HepG2 (cell line): ENCODE results near the gene BAMBI. TPM values are rescaled to one million over a fixed set of nuclear protein-coding genes. Genes with fewer than 3 reads are reported as not detected.

Experiments
- ATAC-seq: fragments of 200-7000 bp; cut with Tn5 transposase; 3 replicates; pipeline ENCODE4 v1.9.1; 2020; ENCODE audit warnings: mild to moderate bottlenecking, moderate library complexity
- BruUV-seq: library from RNA; stranded (reverse); fragments of 400-500 nt; replicated peaks from 2 replicates; lab custom pipeline; 2021; lab: Mats Ljungman, UMichigan
- CTCF ChIA-PET: fragments of 300-600 bp; formaldehyde crosslinking; extraction: SDS; loops from one replicate; lab custom pipeline; 2021; ENCODE audit warnings: low total read pairs, inconsistent platforms, low intra/inter-chr PET ratio; lab: Yijun Ruan, JAX
- POLR2A ChIA-PET: fragments of 350-600 bp; sonication (Branson Sonifier 250); formaldehyde crosslinking; loops from one replicate; lab custom pipeline; 2020; ENCODE audit warnings: antibody characterized with exemption, inconsistent platforms; lab: Yijun Ruan, JAX
- DNase-seq: peaks from one replicate; pipeline ENCODE4 v3.0.0-alpha.2; 2015; ENCODE audit warnings: low spot score
- FAIRE-seq: peaks from 3 replicates; lab custom pipeline; 2011; peaks lifted over from hg19 to GRCh38; lab: Jason Lieb, UNC
- H2AFZ ChIP-seq: one replicate; pipeline ENCODE4 v1.6.1; 2011; ENCODE audit warnings: low read length, inconsistent platforms
- H3K27ac ChIP-seq: fragments of 300-600 bp; 3 replicates; pipeline ENCODE4 v1.8.0; 2011; ENCODE audit warnings: mixed run types, mild to moderate bottlenecking, mixed read lengths, low read length, inconsistent platforms; ENCODE audit not compliant: insufficient read depth; ENCODE audit errors: extremely low read length
- H3K27me3 ChIP-seq, 2 experiments: fragments of 200-600 bp in 1 of 2; 2 replicates in 1 of 2; 3 replicates in 1 of 2; pipeline versions ENCODE4 v1.6.0 to v1.8.0; 2011; ENCODE audit warnings: low read length in 2 of 2, mild to moderate bottlenecking in 2 of 2, moderate library complexity in 2 of 2, inconsistent platforms in 1 of 2; ENCODE audit not compliant: insufficient read depth in 2 of 2, control insufficient read depth in 1 of 2
- H3K36me3 ChIP-seq, 2 experiments: fragments of 200-600 bp in 1 of 2; replicated peaks in 1 of 2; 2 replicates in 1 of 2; 3 replicates in 1 of 2; pipeline versions ENCODE4 v1.5.1 to v1.8.0; 2011; ENCODE audit warnings: low read length in 2 of 2, inconsistent platforms in 1 of 2; ENCODE audit not compliant: insufficient read depth in 2 of 2, control insufficient read depth in 1 of 2
- H3K4me1 ChIP-seq: 2 replicates; pipeline ENCODE4 v1.5.1; 2012; ENCODE audit warnings: low read length, inconsistent platforms; ENCODE audit not compliant: insufficient read depth
- H3K4me2 ChIP-seq: 2 replicates; pipeline ENCODE4 v1.6.0; 2011; ENCODE audit warnings: low read depth, low read length, inconsistent platforms
- H3K4me3 ChIP-seq, 3 experiments: fragments of 200-600 bp in 1 of 3; sonication (generic), shearing (Covaris generic) in 1 of 3; replicated peaks in 1 of 3; 2 replicates each; pipeline ENCODE4 v1.5.1; 2011 to 2016; ENCODE audit warnings: low read length in 3 of 3, inconsistent platforms in 2 of 3, low read depth in 2 of 3, mild to moderate bottlenecking in 2 of 3, control low read depth in 1 of 3, mixed read lengths in 1 of 3; ENCODE audit not compliant: insufficient read depth in 1 of 3
- H3K79me2 ChIP-seq: one replicate; pipeline ENCODE4 v1.6.1; 2011; ENCODE audit warnings: low read length, inconsistent platforms; ENCODE audit not compliant: insufficient read depth
- H3K9ac ChIP-seq: 2 replicates; pipeline ENCODE4 v1.6.0; 2011; ENCODE audit warnings: mild to moderate bottlenecking, low read depth, low read length, inconsistent platforms; ENCODE audit not compliant: insufficient read depth
- H3K9me3 ChIP-seq: 2 replicates; pipeline ENCODE4 v1.5.1; 2012; ENCODE audit warnings: mild to moderate bottlenecking, low read length
- H4K20me1 ChIP-seq: 2 replicates; pipeline ENCODE4 v1.6.0; 2011; ENCODE audit warnings: inconsistent platforms, mild to moderate bottlenecking, low read length, moderate library complexity; ENCODE audit not compliant: insufficient read depth
- NCOA1 ChIP-seq: sonication (generic); formaldehyde crosslinking; IDR thresholded peaks from 2 replicates; pipeline ENCODE4 v1.9.0; 2021; ENCODE audit warnings: missing genetic modification reagents
- SUZ12 ChIP-seq: fragments of 150-350 bp; IDR thresholded peaks from 2 replicates; pipeline ENCODE4 v1.6.1; 2014; ENCODE audit warnings: low read depth, low read length
- THYN1 ChIP-seq: sonication (generic); formaldehyde crosslinking; IDR thresholded peaks from 2 replicates; pipeline ENCODE4 v1.8.1; 2023; ENCODE audit warnings: low read depth, mild to moderate bottlenecking, moderate library complexity, missing genetic modification reagents, borderline replicate concordance
- ZEB1 ChIP-seq: IDR thresholded peaks from 2 replicates; pipeline ENCODE4 v1.6.1; 2012; ENCODE audit warnings: mild to moderate bottlenecking, low read depth, inconsistent platforms; ENCODE audit not compliant: insufficient replicate concordance
- WGBS: methylation state at CpG from one replicate; pipeline ENCODE4 v1.1.6; 2017; ENCODE audit warnings: low lambda C conversion rate; 5-methylcytosine and 5-hydroxymethylcytosine counted together
- in situ Hi-C: cut with HindIII; loops from 2 replicates; pipeline ENCODE4 v1.10.0; 2017; ENCODE audit warnings: low pct_unique_long_range_greater_than_20kb; ENCODE audit not compliant: extremely low pct_ligation_motif_present
- intact Hi-C: fragments of 100-400 bp; cut with micrococcal nuclease; formaldehyde crosslinking; loops from one replicate; pipeline ENCODE4 v1.10.0; 2022; ENCODE audit not compliant: unreplicated experiment
- polyA plus RNA-seq, 8 experiments: library from polyadenylated mRNA; depleted of rRNA in 3 of 8; stranded (reverse) in 7 of 8; unstranded in 1 of 8; fragments of >200 nt; fragmentation: Illumina TruSeq in 4 of 8; extraction: Trizol in 4 of 8; gene quantifications; 2 replicates each; pipeline versions ENCODE4 v1.2.1 to v1.2.3, GENCODE V29; 2011 to 2016; ENCODE audit warnings: low read depth in 4 of 8, missing spikeins in 1 of 8, mixed read lengths in 1 of 8; ENCODE audit not compliant: insufficient read depth in 1 of 8
- total RNA-seq, 5 experiments: library from RNA; depleted of rRNA; stranded (reverse); fragments of >200 nt; fragmentation: Illumina TruSeq; extraction: Trizol; gene quantifications; 2 replicates each; pipeline ENCODE4 v1.2.3, GENCODE V29; 2016; ENCODE audit warnings: low read depth in 1 of 5
- TF ChIP-seq, protein P1 (sequence below): sonication (generic); formaldehyde crosslinking; IDR thresholded peaks from 2 replicates; pipeline ENCODE4 v1.5.0; 2020; ENCODE audit warnings: mild to moderate bottlenecking, missing genetic modification reagents
- TF ChIP-seq, protein P2 (sequence below): IDR thresholded peaks from 2 replicates; pipeline ENCODE4 v1.6.1; 2016; ENCODE audit warnings: low read depth, control low read depth

Gene BAMBI
- total and polyA plus RNA-seq, 2 of the 13 experiments (the other 11 are each of a cell fraction or from before 2014, with no cell fraction given) = 12.0 to 23.6 TPM

DNA sequence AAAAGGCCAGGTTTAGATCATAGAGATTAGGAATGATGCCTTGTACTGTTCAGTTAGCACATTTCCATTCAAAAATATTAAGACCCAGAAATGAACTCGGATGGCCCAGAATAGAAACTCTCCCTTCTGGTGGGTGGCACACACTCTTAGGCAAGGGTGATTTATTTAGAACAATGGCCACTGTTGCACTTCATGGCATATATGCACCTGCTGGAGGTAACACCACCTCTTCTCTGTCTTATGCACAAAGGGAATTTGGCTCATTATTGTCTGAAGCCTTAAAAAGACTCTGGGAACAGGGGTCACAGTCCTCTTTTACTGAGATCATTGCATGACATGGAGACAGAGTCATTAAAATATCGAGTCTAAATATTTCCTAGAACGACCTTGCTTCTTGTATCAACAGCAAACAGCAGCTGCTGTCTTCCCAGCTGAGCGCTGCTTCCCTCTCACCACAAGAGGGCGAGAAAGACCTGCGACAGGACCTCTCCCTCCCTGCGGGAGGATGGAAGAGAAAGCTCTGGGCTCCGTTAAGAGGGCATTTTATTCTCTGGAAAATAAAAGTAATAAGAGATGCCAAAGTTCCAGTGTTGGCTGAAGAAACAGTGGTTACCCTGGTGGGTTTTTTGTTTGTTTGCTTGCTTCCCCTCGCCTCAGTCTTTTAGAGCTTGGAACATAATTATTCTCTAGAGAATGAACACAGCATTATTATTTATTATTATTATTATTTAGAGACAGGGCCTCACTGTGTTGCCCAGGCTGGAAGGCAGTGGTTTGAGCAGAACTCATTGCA is 13.5 kb upstream of the BAMBI start (continued):
- TF ChIP-seq, protein P1, sequence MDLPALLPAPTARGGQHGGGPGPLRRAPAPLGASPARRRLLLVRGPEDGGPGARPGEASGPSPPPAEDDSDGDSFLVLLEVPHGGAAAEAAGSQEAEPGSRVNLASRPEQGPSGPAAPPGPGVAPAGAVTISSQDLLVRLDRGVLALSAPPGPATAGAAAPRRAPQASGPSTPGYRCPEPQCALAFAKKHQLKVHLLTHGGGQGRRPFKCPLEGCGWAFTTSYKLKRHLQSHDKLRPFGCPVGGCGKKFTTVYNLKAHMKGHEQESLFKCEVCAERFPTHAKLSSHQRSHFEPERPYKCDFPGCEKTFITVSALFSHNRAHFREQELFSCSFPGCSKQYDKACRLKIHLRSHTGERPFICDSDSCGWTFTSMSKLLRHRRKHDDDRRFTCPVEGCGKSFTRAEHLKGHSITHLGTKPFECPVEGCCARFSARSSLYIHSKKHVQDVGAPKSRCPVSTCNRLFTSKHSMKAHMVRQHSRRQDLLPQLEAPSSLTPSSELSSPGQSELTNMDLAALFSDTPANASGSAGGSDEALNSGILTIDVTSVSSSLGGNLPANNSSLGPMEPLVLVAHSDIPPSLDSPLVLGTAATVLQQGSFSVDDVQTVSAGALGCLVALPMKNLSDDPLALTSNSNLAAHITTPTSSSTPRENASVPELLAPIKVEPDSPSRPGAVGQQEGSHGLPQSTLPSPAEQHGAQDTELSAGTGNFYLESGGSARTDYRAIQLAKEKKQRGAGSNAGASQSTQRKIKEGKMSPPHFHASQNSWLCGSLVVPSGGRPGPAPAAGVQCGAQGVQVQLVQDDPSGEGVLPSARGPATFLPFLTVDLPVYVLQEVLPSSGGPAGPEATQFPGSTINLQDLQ (CRISPR knock-in tag) = no peak
- TF ChIP-seq NCOA1 (no peak), SUZ12 (no peak), ZEB1 (no peak)
- TF ChIP-seq, protein P2, sequence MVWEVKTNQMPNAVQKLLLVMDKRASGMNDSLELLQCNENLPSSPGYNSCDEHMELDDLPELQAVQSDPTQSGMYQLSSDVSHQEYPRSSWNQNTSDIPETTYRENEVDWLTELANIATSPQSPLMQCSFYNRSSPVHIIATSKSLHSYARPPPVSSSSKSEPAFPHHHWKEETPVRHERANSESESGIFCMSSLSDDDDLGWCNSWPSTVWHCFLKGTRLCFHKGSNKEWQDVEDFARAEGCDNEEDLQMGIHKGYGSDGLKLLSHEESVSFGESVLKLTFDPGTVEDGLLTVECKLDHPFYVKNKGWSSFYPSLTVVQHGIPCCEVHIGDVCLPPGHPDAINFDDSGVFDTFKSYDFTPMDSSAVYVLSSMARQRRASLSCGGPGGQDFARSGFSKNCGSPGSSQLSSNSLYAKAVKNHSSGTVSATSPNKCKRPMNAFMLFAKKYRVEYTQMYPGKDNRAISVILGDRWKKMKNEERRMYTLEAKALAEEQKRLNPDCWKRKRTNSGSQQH (CRISPR knock-in tag) = no peak
- TF ChIP-seq, all 625 proteins: peak for 27

DNA sequence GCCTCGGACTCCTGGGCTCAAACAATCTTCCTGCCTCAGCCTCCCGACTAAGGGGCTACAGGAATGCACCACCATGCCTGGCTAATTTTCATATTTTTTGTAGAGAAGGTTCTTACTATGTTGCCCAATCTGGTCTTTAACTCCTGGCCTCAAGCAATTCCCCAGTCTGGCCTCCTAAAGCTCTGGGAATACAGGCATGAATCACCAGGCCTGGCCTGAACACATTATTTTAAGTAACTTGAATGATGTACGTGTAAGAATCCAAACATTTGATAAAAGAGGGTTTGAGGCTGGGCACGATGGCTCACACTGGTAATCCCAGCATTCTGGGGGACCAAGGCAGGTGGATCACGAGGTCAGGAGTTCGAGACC is 13.0 kb upstream of the BAMBI start:
- H3K27ac ChIP-seq = no peak overlapping the region
- in situ Hi-C loops (no loop called here), intact Hi-C loops (loop anchor here (1.0 kb wide), 3 partner anchors 327 to 640 kb away; no protein-coding TSS in a partner anchor)
- H3K4me1 ChIP-seq = peaks cover 22% of the 10 kb centered on the region
- POLR2A ChIA-PET = interaction anchor here (1.6 kb wide), 1 partner anchor 13 kb away, joined by 3 read pairs; the partner anchor contains the start of gene BAMBI
- DNase-seq (no peak), FAIRE-seq (no peak), ATAC-seq (no peak)
- H3K9me3 ChIP-seq = no peaks in the 10 kb centered on the region
- no peak for TF ChIP-seq THYN1 (CRISPR knock-in tag)
- H3K79me2 ChIP-seq = no peaks in the 10 kb centered on the region
- no peak overlapping the region for H3K4me2 ChIP-seq
- BruUV-seq = no TSS peak
- no peak overlapping the region for H2AFZ ChIP-seq
- no peaks in the 10 kb centered on the region for H4K20me1 ChIP-seq
- peaks cover 4 to 40% of the 10 kb centered on the region in 2 experiments for H3K27me3 ChIP-seq
- H3K36me3 ChIP-seq = no peaks in the 10 kb centered on the region
- H3K4me3 ChIP-seq = no peak overlapping the region
- CTCF ChIA-PET = interaction anchor here (1.3 to 3.5 kb wide), 4 partner anchors 327 to 640 kb away, joined by 4 to 24 read pairs (median 16); no protein-coding TSS in a partner anchor
- H3K9ac ChIP-seq = no peak overlapping the region
- 9% methylated on average over 6 of the region's 6 CpGs for WGBS
